Karpas-422 (cell line): Measurements from ENCODE around the gene KAT6B. TPM values are rescaled to one million over a fixed set of nuclear protein-coding genes. Genes with fewer than 3 reads are reported as not detected.
"Not testable (repeated sequence)": the region's sequence is repeated elsewhere in the genome, so short reads cannot be mapped to it uniquely, and the experiment has no call there.

Experiments used
- DNase-seq: peaks from one replicate; pipeline ENCODE4 v3.0.0-alpha.2; 2015
- H2AFZ ChIP-seq: fragments of 200-600 bp; sonication (generic); 2 replicates; pipeline ENCODE4 v1.6.1; 2014; ENCODE audit warnings: antibody characterized with exemption, low read length, mixed read lengths
- H3K27ac ChIP-seq: fragments of 200-600 bp; sonication (generic); 2 replicates; pipeline ENCODE4 v1.5.1; 2014; ENCODE audit warnings: mild to moderate bottlenecking, low read length, moderate library complexity
- H3K27me3 ChIP-seq: fragments of 200-600 bp; sonication (generic); 2 replicates; pipeline ENCODE4 v1.6.1; 2014; ENCODE audit warnings: low read length, mixed read lengths
- H3K36me3 ChIP-seq: fragments of 200-600 bp; sonication (generic); 2 replicates; pipeline ENCODE4 v1.6.1; 2014; ENCODE audit warnings: low read length, mixed read lengths; ENCODE audit not compliant: insufficient read depth
- H3K4me1 ChIP-seq: fragments of 200-600 bp; sonication (generic); 2 replicates; pipeline ENCODE4 v1.6.1; 2014; ENCODE audit warnings: mild to moderate bottlenecking, low read length, mixed read lengths
- H3K4me2 ChIP-seq: fragments of 200-600 bp; sonication (generic); 2 replicates; pipeline ENCODE4 v1.6.1; 2014; ENCODE audit warnings: low read length, low read depth, mild to moderate bottlenecking; ENCODE audit not compliant: poor library complexity, severe bottlenecking
- H3K4me3 ChIP-seq: fragments of 200-600 bp; sonication (generic); 2 replicates; pipeline ENCODE4 v1.5.1; 2014; ENCODE audit warnings: mild to moderate bottlenecking, antibody characterized with exemption, low read length, mixed read lengths
- H3K79me2 ChIP-seq: fragments of 200-600 bp; sonication (generic); 2 replicates; pipeline ENCODE4 v1.6.1; 2014; ENCODE audit warnings: mild to moderate bottlenecking, low read length, mixed read lengths
- H3K9ac ChIP-seq: fragments of 200-600 bp; sonication (generic); 2 replicates; pipeline ENCODE4 v1.6.0; 2014; ENCODE audit warnings: low read length
- H3K9me2 ChIP-seq: fragments of 200-600 bp; sonication (generic), shearing (Covaris generic); replicated peaks from 2 replicates; pipeline ENCODE4 v1.6.0; 2014; ENCODE audit warnings: mild to moderate bottlenecking, low read length, moderate library complexity; ENCODE audit not compliant: insufficient read depth
- H3K9me3 ChIP-seq: fragments of 300-700, 200-600 bp; sonication (generic); 2 replicates; pipeline ENCODE4 v1.6.1; 2014; ENCODE audit warnings: low read length, mixed read lengths
- H4K20me1 ChIP-seq: fragments of 200-600 bp; sonication (generic); 2 replicates; pipeline ENCODE4 v1.6.1; 2014; ENCODE audit warnings: mild to moderate bottlenecking, antibody characterized with exemption, low read length, low read depth; ENCODE audit not compliant: insufficient read depth
- total RNA-seq: library from RNA; depleted of rRNA; stranded (reverse); fragments of >200 nt; shearing (Covaris generic); gene quantifications from 2 replicates; pipeline ENCODE4 v1.2.3, GENCODE V29; 2014; ENCODE audit warnings: low replicate concordance

The KAT6B gene
- total RNA-seq, 1 experiment from 2014 or later: 73.6 TPM

- Histone ChIP-seq H4K20me1 (no peaks in the 10 kb centered on the region), H3K9me3 (no peaks in the 10 kb centered on the region), H3K9ac (no peak overlapping the region), H2AFZ (no peak overlapping the region), H3K4me1 (no peaks in the 10 kb centered on the region; the same call in 1 of the 2 replicates), H3K27ac (no peak overlapping the region), H3K4me2 (no peak overlapping the region), H3K9me2 (no peaks in the 10 kb centered on the region), H3K27me3 (no peaks in the 10 kb centered on the region), H3K79me2 (no peaks in the 10 kb centered on the region), H3K36me3 (no peaks in the 10 kb centered on the region), H3K4me3 (no peak overlapping the region)
- DNase-seq: no peak
Measured at GRCh38 chr10:75043256-75044131, 217.1 kb downstream of the KAT6B start.

DNA sequence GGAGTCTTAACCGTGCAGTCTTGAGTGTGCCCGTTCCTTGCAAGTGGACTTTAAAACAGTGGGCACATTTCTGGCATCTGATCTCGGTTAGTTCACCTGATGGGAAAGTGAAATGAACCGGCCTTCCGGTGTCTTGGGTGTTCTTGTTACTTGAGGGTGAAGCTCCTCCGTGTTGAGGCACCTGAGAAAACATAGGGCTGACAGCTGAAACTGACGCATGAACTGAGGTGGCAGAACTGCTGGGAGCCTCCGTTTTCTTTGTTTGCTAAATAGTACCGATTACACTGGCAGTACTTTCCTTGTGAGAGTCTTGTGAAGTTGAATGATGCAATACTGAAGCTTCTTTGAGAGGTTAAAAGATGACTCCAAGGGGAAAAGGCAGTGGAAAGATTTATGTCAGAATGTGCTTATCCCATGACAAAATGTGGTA lies 222.3 kb downstream of the KAT6B start:
- no peak overlapping the region for H2AFZ ChIP-seq
- no peak overlapping the region for H3K4me2 ChIP-seq
- H3K27ac ChIP-seq: no peak overlapping the region
- no peaks in the 10 kb centered on the region for H3K9me3 ChIP-seq
- H3K4me3 ChIP-seq: no peak overlapping the region
- no peaks in the 10 kb centered on the region for H3K36me3 ChIP-seq
- no peaks in the 10 kb centered on the region for H4K20me1 ChIP-seq
- no peaks in the 10 kb centered on the region for H3K79me2 ChIP-seq
- no peak for DNase-seq
- H3K27me3 ChIP-seq: no peaks in the 10 kb centered on the region
- no peak overlapping the region for H3K9ac ChIP-seq
- H3K9me2 ChIP-seq: no peaks in the 10 kb centered on the region
- H3K4me1 ChIP-seq: peaks cover 2% of the 10 kb centered on the region; the same call in 1 of the 2 replicates

GRCh38 chr10:75049316-75050148 lies 223.1 kb downstream of the KAT6B start:
- no peak for DNase-seq
- Histone ChIP-seq H3K9ac (no peak overlapping the region), H3K79me2 (no peaks in the 10 kb centered on the region), H4K20me1 (no peaks in the 10 kb centered on the region), H3K9me2 (no peaks in the 10 kb centered on the region), H3K27ac (no peak overlapping the region), H3K4me3 (no peak overlapping the region), H3K27me3 (no peaks in the 10 kb centered on the region), H3K4me2 (no peak overlapping the region), H3K36me3 (no peaks in the 10 kb centered on the region), H3K9me3 (no peaks in the 10 kb centered on the region), H2AFZ (no peak overlapping the region), H3K4me1 (peaks cover 2% of the 10 kb centered on the region; the same call in 1 of the 2 replicates)

DNA sequence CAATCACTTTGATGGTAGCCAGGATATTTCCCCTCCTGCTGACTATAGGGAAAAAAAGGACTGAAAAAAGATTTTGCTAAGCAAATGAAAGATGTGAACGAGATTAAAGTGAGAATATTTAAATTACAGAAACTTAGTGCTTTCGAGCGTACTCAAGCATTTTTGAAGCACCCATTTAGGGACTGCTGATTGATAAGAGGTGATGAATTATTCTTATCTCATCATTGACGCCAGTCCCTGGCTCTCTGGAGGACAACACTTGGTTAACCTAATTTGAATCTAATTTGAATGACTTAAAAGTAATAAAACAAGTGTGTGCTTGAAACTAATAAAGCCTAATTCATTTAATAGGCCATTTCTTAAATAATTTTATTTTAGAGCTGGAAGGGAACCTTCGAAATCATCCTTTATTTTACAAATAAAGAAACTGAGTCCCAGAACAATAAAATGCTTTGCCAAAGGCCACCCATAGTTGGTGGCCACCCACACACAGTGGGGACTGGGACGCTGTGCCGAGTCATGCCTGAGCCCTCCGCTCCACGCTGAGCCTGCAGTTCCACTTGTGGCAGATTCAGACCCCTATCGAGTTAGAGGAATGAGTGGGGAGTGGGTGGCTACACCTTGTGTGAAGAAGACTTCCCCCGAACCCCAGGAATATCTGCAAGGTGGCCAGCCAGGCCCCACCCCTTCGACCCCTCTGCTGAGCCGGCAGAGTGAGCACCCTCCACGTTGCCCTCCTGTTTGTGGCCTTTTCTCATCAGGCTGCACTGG lies 223.9 kb downstream of the KAT6B start:
- no peaks in the 10 kb centered on the region for H3K27me3 ChIP-seq
- H3K4me1 ChIP-seq: peaks cover 2% of the 10 kb centered on the region; the same call in 1 of the 2 replicates
- no peak overlapping the region for H2AFZ ChIP-seq
- H3K79me2 ChIP-seq: no peaks in the 10 kb centered on the region
- H3K4me2 ChIP-seq: no peak overlapping the region
- H3K36me3 ChIP-seq: no peaks in the 10 kb centered on the region
- no peak overlapping the region for H3K4me3 ChIP-seq
- no peaks in the 10 kb centered on the region for H3K9me3 ChIP-seq
- no peaks in the 10 kb centered on the region for H4K20me1 ChIP-seq
- no peak for DNase-seq
- no peaks in the 10 kb centered on the region for H3K9me2 ChIP-seq
- H3K27ac ChIP-seq: no peak overlapping the region
- no peak overlapping the region for H3K9ac ChIP-seq

- H3K27ac ChIP-seq: no peak overlapping the region
- H3K79me2 ChIP-seq: no peaks in the 10 kb centered on the region
- H3K4me3 ChIP-seq: no peak overlapping the region
- H2AFZ ChIP-seq: no peak overlapping the region
- no peaks in the 10 kb centered on the region for H3K36me3 ChIP-seq
- H3K27me3 ChIP-seq: no peaks in the 10 kb centered on the region
- no peaks in the 10 kb centered on the region for H3K9me2 ChIP-seq
- H4K20me1 ChIP-seq: no peaks in the 10 kb centered on the region
- no peak overlapping the region for H3K4me2 ChIP-seq
- no peak overlapping the region for H3K9ac ChIP-seq
- no peaks in the 10 kb centered on the region for H3K9me3 ChIP-seq
- H3K4me1 ChIP-seq: peaks cover 2% of the 10 kb centered on the region; the same call in 1 of the 2 replicates
- no peak for DNase-seq
Measured at GRCh38 chr10:75051308-75051707, 224.9 kb downstream of the KAT6B start.

- not testable (repeated sequence) for H3K79me2 ChIP-seq, H3K9me3 ChIP-seq, H3K4me1 ChIP-seq, H4K20me1 ChIP-seq, DNase-seq, H3K9ac ChIP-seq, H2AFZ ChIP-seq, H3K27ac ChIP-seq, H3K9me2 ChIP-seq, H3K27me3 ChIP-seq, H3K4me3 ChIP-seq, H3K4me2 ChIP-seq, H3K36me3 ChIP-seq
Measured at GRCh38 chr10:75055896-75056406, 229.6 kb downstream of the KAT6B start.

- H3K4me3 ChIP-seq: no peak overlapping the region
- no peaks in the 10 kb centered on the region for H3K27me3 ChIP-seq
- no peaks in the 10 kb centered on the region for H3K4me1 ChIP-seq
- no peak overlapping the region for H2AFZ ChIP-seq
- no peak overlapping the region for H3K4me2 ChIP-seq
- H3K27ac ChIP-seq: no peak overlapping the region
- no peaks in the 10 kb centered on the region for H3K36me3 ChIP-seq
- no peaks in the 10 kb centered on the region for H3K9me3 ChIP-seq
- DNase-seq: no peak
- no peaks in the 10 kb centered on the region for H4K20me1 ChIP-seq
- no peak overlapping the region for H3K9ac ChIP-seq
- no peaks in the 10 kb centered on the region for H3K79me2 ChIP-seq
- H3K9me2 ChIP-seq: no peaks in the 10 kb centered on the region
Measured at GRCh38 chr10:75057680-75058079, 231.3 kb downstream of the KAT6B start.
